ENCODE measurements around the gene KRT75.

- TF ChIP-seq CTCF (IDR thresholded peaks at IDR 0.05): no peak
- no peak for TF ChIP-seq EP300 (IDR thresholded peaks at IDR 0.05)
Observed at GRCh38 chr12:52401926-52402325, 32.2 kb downstream of the KRT75 start.

Measured in stomach (tissue), 4 donors.